K562 (cell line): ENCODE measurements around the gene ETV2.

Experiments used
- HMGN3 ChIP-seq: IDR thresholded peaks from 2 replicates; pipeline ENCODE4 v1.6.1; 2011; ENCODE audit warnings: borderline replicate concordance, low read depth, mild to moderate bottlenecking, mixed read lengths, low read length; ENCODE audit not compliant: insufficient read length; ENCODE audit errors: extremely low read depth
- MYNN ChIP-seq, 2 experiments: sonication (generic); formaldehyde crosslinking in 1 of 2; IDR thresholded peaks; 2 replicates each; pipeline versions ENCODE4 v1.5.0 to v1.6.1; 2016 to 2020; ENCODE audit warnings: antibody characterized with exemption in 1 of 2, missing genetic modification reagents in 1 of 2

GRCh38 chr19:35615036-35615435, 26.5 kb upstream of the ETV2 start:
- no peak for TF ChIP-seq MYNN (IDR thresholded peaks at IDR 0.05)
- TF ChIP-seq MYNN (CRISPR knock-in tag; IDR thresholded peaks at IDR 0.05), result no peak
- no peak for TF ChIP-seq HMGN3
